LoVo (cell line): Measurements from ENCODE around the gene CYP2J2.
"Not testable (repeated sequence)": the region's sequence is repeated elsewhere in the genome, so short reads cannot be mapped to it uniquely, and the experiment has no call there.

Experiments used
- DNase-seq: peaks from one replicate; pipeline ENCODE4 v3.0.0-alpha.2; 2016; ENCODE audit warnings: low spot score

The CYP2J2 gene, protein sequence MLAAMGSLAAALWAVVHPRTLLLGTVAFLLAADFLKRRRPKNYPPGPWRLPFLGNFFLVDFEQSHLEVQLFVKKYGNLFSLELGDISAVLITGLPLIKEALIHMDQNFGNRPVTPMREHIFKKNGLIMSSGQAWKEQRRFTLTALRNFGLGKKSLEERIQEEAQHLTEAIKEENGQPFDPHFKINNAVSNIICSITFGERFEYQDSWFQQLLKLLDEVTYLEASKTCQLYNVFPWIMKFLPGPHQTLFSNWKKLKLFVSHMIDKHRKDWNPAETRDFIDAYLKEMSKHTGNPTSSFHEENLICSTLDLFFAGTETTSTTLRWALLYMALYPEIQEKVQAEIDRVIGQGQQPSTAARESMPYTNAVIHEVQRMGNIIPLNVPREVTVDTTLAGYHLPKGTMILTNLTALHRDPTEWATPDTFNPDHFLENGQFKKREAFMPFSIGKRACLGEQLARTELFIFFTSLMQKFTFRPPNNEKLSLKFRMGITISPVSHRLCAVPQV

GRCh38 chr1:59926381-59927123 lies at the start of gene CYP2J2:
TSS of gene CYP2J2 (minus strand) at chr1:59926773. CDS start at chr1:59926746, 27 bp downstream.
- DNase-seq, result peak; percentile 66

GRCh38 chr1:59973719-59974118 lies 47.1 kb upstream of the CYP2J2 start:
- no peak for DNase-seq

- DNase-seq, result no peak
Measured at GRCh38 chr1:59972216-59972927, 45.8 kb upstream of the CYP2J2 start.

- DNase-seq, result peak; percentile 74
Measured at GRCh38 chr1:59971464-59971911, 44.9 kb upstream of the CYP2J2 start.

GRCh38 chr1:59969542-59970175 lies 43.1 kb upstream of the CYP2J2 start:
- DNase-seq, result not testable (repeated sequence)

- not testable (repeated sequence) for DNase-seq
Measured at GRCh38 chr1:59968746-59969145, 42.2 kb upstream of the CYP2J2 start.

DNA sequence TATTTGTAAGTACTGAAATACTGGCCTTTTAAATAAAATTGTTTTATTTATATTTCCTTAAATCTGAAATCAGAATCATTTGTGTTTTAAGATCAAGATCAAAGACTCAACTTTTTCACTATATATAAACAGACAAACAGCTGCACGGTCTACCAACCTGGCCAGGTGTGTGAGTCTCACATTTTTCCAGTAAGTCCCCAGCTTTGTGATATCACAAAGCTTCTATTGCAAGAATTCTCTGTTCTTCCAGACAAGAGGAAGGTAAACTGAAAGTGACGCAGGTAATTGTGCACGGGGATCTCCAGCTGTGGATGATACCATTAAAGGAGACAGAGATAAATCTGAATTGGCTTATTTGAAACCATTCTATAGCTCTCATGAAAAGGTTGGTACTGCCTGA lies 41.2 kb upstream of the CYP2J2 start:
- DNase-seq, result no peak

- no peak for DNase-seq
Measured at GRCh38 chr1:59967141-59967697, 40.6 kb upstream of the CYP2J2 start.

- no peak for DNase-seq
Measured at GRCh38 chr1:59952065-59952464, 25.5 kb upstream of the CYP2J2 start.

- DNase-seq, result no peak
Measured at GRCh38 chr1:59949648-59950047, 23.1 kb upstream of the CYP2J2 start.

- no peak for DNase-seq
Measured at GRCh38 chr1:59948990-59949389, 22.4 kb upstream of the CYP2J2 start.

- peak; percentile 77 for DNase-seq
Measured at GRCh38 chr1:59947047-59947938, 20.7 kb upstream of the CYP2J2 start.

- no peak for DNase-seq
Measured at GRCh38 chr1:59945790-59946189, 19.2 kb upstream of the CYP2J2 start.

DNA sequence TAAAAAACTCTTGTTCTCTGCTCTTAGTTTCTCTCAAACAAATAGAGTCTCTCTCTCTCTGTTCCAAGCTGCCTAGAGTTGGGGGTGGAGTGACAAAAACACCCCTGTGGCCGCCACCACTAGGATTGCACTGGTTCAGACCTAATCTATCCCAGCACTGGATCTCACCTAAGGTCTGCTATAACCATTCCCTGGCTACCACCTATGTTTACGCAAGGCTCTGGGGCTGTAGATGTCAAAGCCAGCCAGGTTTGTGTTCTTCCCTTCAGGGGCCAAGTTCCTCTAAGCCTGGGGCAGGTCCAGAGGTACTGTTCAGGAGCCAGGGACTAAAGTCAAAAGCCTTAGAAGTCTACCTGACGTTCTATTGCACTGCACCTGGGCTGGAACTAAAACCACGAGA lies 12.8 kb upstream of the CYP2J2 start:
- no peak for DNase-seq

- DNase-seq, result no peak
Measured at GRCh38 chr1:59937636-59938210, 11.2 kb upstream of the CYP2J2 start.

- no peak for DNase-seq
Measured at GRCh38 chr1:59936358-59936821, 9.8 kb upstream of the CYP2J2 start.

DNA sequence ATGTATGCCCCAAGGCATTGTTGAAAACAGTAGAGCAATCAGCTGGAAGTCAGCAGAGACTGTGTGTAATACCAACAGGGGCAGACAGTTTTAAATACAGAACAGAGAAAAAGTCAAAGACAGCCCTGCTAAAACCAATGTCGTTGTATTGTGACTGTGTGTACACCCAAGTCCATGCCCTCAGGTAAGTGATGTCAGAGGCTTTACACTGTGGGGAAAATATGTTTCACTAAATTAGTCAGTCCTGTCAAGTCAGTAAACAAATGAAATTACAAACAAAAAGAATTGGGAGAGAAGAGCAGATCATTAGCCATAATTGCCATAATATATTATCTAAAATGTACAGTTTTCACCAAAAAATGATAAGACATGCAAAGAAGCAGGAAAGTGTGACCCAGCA lies 2.4 kb upstream of the CYP2J2 start:
- no peak for DNase-seq

DNA sequence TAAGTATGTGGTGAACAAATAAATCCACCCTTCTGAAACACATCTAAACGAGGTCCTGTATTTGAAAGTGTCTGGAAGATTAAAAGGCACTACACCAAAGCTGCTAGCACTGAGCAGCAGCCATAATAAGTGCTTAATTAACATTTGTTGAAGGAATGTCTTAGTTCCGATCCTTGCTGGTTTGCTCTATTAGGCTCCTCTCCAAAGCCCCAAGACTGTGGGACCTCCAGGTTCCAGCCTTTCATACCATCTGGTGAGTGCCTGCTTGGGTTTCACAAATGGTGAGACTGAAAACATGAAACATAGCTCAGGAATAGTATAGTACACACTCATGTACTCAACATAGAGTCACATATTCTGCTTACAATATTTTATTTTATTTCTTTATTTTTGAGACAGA lies 640 bp upstream of the CYP2J2 start:
- no peak for DNase-seq

GRCh38 chr1:59924653-59925052 lies 1.9 kb downstream of the CYP2J2 start:
- DNase-seq, result no peak
